Activated naive CD4-positive, alpha-beta T cell treated with anti-CD3 and anti-CD28 coated beads, Interleukin-2, amount 50 U/mL, for 16 hours (primary cell): Measurements from ENCODE around the gene HHATL.

Source experiments
- DNase-seq: peaks from one replicate; pipeline ENCODE4 v3.0.0-alpha.2; 2020

HHATL gene

GRCh38 chr3:42662037-42662812 is 40.4 kb downstream of the HHATL start:
- DNase-seq: no peak

DNA sequence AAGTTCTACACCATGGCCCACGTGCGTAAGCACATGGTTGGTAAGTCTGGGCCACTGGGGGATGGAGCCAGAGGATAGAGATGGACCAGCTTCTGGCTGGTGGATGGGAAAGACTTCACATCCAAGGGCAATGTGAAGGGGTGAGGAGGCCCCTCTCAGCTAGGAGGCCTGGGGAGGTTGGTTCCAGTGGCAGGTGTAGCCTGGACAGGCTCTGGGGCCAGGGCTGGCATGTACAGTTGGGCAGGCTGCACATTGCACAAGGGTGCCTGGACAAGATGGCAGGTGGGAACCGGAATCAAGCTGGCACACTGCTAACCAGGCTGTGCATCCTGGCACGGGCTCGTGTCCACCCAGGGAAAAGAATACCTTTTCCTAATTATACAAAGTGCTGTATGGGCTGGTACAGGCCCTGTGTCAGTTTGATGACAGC is 41.0 kb downstream of the HHATL start:
- DNase-seq: no peak

- DNase-seq: no peak
Measured at GRCh38 chr3:42660898-42661297, 41.7 kb downstream of the HHATL start.

GRCh38 chr3:42660131-42660715 is 42.4 kb downstream of the HHATL start:
- DNase-seq: no peak

DNA sequence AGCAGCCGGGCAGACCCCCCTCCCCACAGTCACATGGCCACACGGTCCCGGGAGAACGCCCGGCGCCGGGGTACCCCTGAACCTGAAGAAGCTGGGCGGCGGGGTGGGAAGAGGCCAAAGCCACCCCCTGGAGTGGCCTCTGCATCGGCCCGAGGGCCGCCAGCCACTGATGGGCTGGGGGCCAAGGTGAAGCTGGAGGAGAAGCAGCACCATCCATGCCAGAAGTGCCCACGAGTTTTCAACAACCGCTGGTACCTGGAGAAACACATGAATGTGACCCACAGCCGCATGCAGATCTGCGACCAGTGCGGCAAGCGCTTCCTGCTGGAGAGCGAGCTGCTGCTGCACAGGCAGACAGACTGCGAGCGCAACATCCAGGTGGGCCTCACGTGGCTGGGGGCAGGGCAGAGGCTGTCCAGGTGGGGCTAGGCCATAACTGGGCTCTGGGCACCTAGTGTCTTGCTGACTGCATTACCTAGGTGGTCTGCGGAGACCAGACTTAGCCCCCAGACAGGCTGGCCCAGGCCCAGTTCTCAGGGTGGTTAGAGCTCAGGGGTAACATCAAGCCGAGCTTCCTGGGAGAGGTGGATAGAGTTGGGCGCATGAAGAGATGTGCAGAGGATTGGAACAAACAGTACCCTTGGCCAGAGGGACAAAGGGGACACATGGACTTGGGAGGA is 43.0 kb downstream of the HHATL start:
- DNase-seq: no peak

- DNase-seq: no peak
Measured at GRCh38 chr3:42658771-42659390, 43.7 kb downstream of the HHATL start.

DNA sequence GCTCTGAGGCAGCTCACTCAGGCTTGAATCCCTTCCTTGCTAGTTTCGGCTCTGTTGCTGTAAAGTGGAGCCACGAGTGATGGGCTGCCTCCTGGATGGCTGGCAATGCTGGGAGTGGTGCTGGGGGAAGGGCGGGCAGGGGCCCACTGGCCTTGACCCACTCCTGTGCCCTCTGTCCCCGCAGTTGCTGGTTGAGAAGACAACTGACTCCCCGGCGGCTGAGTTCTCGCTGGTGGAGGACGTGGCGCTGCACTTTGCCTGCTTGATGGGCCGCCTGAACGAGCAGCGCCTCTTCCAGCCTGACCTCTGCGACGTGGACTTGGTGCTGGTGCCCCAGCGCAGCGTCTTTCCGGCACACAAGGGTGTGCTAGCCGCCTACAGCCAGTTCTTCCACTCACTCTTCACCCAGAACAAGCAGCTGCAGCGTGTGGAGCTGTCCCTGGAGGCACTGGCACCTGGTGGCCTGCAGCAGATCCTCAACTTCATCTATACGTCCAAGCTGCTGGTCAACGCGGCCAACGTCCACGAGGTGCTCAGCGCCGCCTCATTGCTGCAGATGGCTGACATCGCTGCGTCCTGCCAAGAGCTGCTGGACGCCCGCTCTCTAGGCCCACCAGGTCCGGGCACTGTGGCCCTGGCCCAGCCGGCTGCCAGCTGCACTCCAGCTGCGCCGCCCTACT is 44.4 kb downstream of the HHATL start:
- DNase-seq: no peak

- DNase-seq: no peak
Measured at GRCh38 chr3:42657675-42658074, 44.9 kb downstream of the HHATL start.

DNA sequence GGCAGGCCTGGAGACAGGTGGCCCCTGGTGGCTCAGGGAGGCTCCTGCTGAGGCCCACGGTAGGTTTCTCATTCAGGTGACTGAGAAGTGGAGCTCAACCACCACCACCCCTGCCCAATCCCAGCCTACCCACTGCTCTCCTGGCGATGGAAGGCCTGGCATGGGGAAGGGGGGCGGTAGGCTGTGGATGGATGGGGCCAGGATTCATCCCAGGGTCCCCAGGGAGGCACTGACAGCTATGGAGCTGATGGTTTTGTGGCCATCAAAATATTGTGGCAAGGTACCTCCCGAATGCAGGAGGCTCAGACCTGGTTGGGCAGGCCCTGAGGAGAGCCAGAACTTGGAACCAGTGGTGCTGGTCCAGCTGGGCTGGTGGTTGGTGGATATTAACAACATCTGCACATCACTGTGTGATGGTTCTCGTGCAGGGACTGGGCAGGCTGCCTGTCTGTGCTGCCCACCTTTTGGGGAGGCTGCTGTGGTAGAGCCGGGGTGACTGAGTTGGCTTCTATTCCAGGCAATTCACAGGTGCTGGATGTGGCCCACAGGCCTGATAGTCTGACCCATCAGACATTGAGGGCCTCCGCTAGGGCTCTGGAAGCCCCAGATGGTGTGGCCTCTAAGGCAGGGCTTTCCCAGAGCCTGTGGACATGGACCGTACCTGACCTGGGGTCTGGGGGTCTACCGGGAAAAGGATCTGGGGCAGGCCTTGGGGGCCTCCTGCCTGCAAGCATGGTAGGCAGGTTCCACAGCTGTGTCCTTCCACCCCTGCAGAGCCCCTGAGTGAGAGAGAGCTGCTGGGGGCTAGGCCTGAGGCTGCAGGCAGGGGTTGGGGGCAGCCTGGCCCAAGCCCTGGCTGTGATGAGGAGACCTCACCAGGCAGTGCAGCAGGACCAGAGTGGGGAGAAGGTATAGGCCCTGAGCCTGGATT is 45.7 kb downstream of the HHATL start:
- no peak for DNase-seq

DNA sequence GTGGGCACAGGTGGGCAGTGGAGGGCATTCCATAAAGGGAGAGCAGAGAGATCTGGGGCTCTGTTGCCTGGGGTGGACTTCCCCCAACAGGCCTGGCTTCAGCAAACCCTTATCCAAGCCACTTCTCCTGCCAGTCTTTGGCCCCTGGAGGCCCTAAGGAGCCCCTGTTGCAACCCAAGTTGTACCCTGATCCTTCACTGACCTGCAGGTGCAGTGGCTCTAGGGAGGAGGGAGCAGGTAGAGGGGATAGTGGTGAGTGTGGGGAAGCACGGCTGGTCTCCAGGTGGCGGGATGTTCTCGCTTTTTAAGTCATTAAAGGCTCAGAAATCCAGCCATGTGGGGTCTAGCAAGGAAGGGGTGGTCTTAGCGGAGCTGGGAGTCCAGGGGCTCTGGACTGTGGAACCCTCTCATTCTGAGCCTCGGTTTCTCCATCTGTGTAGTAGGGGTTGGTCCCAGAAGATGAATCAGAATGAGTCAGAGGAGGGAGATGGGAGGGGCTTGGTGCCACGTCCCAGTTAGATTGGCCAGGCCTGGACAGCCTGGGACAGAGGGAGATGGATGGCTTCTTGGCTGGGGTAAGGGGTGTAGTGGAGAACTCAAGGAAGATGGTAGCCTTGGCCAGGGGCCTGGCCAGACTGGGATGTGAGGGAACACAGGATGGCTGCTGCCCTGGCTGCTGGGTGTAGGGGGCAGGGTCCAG is 46.5 kb downstream of the HHATL start:
- DNase-seq: no peak

GRCh38 chr3:42655331-42655888 is 47.2 kb downstream of the HHATL start:
- no peak for DNase-seq

GRCh38 chr3:42654331-42655201 is 48.0 kb downstream of the HHATL start:
- DNase-seq: no peak

DNA sequence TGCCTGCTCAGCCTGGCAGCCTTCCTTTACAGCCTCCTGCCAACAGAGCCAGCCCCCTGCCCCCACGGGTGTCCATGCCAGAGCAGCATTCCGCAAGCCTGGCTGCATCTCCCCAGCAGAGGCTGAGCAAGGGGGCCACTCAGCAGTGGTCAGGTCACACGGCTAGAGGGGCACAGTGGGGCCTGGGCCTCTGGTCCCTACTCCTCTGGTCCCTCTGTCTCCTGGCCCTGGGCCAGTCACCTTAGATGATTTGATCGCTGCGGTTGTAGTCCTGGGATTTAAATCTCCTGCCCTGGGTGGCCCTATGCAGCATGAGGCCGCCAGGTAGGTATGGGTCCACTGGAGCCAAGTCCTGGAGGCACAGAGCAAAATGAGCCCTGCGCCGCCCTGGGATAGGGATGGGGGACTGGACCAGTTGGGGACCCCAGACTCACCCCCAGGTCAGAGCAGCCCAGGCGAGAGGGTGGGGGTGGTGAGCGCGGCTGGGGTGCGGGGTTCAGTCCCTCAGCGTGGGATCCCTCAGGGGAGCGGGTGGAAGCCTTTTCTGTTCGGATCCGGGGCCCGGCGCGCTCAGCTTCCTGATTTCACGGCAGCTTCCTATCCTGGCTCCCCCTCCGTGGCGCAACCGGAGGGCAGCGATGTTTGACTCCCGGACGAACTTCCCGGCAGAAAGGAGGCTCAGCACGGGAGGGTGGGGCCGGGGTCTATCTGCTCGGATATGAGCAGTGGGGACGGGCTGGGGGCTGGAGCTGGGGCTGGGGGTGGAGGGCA is 48.9 kb downstream of the HHATL start, which contains the start of gene ZBTB47:
TSS of gene ZBTB47 (plus strand) at position 138 of the 771 bp plus-strand sequence. CDS start 4,659 bp downstream, outside the sequence.
- no peak for DNase-seq

- DNase-seq: no peak
Measured at GRCh38 chr3:42653303-42653559, 49.4 kb downstream of the HHATL start.

DNA sequence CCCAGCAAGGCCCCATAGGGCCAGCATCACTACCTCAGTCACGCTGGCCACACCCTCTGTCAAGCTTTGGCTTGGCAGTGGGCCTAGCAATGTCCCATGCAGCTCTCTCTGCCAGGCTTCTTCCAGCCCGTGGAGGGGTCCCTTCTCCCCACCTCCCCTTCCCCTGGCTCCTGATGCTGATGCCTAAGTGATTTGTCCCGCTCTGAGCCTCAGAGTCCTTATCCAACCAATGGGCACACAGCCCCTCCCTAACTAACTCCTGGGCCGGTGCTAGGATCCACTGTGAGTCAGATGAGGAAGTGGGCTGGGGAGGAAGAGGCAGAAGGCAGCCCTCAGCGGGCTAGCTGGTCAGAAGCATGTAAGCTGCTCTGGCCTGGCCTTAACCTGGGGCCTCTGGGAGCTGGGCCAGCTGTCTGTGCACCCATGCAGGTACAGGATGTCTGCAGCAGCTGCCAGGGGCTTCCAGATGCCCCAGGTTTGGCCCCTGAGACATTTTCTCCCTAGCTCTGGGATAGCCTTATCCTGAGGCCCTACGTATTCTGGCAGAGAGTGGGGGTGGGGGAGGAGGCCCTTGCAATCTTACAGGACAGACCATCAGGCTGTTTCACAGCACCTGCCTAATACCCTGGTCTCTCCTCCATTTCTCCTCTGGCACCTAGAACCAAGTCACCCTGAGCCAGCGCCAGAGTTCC is 49.8 kb downstream of the HHATL start:
- DNase-seq: no peak

GRCh38 chr3:42652251-42652610 is 50.4 kb downstream of the HHATL start:
- DNase-seq: no peak

DNA sequence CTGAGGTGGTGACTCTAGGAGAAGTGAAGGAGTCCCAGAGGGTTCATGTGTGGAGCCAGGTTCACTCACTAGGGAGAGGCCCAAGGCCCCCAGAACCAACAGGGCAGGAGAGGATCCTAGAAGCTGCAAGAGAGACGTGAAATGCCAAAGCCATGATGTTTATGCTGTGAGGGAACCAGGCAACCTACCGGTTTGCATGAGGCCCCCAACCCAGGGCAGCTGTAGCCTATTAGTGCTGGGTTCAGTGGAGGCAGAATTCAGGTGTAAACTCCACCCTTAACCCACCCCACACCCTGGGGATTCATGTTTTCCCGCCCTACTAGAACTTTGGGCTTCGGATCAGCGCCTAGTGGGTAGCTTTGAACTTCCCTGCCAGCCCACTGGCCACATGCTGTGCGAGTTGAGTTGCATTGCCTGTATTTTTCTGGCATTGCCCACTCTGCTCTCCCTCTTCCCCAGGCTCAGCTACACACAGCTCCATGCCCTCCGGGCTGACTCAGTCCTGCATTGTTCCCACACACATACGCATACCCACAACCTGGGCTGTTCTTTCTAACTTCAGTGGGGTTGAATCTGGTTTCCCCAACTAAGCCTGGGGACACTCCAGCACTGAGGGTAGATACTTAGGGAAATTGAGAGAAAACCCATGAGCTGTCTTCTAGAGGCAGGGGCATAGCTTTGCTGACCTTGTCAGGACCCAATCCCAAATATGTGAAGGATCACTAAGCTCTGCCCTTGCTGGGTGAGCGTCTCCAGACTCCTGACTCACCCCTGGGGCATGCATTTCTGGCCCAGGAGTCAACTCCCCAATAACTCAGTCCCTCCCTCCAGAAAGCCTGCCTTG is 51.1 kb downstream of the HHATL start:
- no peak for DNase-seq

DNA sequence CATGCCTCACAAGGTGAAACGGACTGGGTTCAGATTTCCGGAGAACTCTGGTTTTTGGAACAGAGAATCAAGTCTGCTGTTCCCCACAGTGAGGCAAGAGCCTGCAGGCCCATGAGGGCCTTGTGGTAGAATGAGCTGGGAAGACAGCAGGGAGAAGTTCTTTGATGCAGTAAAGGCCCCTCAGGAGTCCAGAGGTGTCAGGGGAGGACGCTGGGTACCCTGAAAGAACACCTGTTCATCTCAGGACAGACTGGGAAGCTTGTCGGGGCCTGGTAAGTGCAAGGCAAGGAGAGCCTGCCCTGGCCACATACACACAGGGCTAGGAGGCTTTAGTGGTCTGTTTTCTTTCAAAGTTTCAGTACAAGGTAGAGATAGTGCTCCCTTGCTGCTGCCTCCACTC is 52.8 kb downstream of the HHATL start:
- no peak for DNase-seq
